GM12891 (cell line): Measurements from ENCODE around the gene TOR1B.

Experiments
- PAX5 ChIP-seq: IDR thresholded peaks from 2 replicates; pipeline ENCODE4 v1.6.1; 2011; ENCODE audit warnings: low read length, moderate library complexity, mild to moderate bottlenecking; ENCODE audit not compliant: insufficient read depth, severe bottlenecking
- POLR2A ChIP-seq: IDR thresholded peaks from 2 replicates; pipeline ENCODE4 v1.6.1; 2011; ENCODE audit warnings: low read depth, low read length, control low read depth
- POLR2AphosphoS5 ChIP-seq: IDR thresholded peaks from 2 replicates; pipeline ENCODE4 v1.6.1; 2011; ENCODE audit warnings: low read depth, low read length, control low read depth
- POU2F2 ChIP-seq: IDR thresholded peaks from 2 replicates; pipeline ENCODE4 v1.6.1; 2011; ENCODE audit warnings: low read depth, mild to moderate bottlenecking, control low read depth, low read length, moderate library complexity
- SPI1 ChIP-seq: IDR thresholded peaks from 2 replicates; pipeline ENCODE4 v1.6.1; 2011; ENCODE audit warnings: low read depth, low read length, control low read depth
- TAF1 ChIP-seq: IDR thresholded peaks from 2 replicates; pipeline ENCODE4 v1.6.1; 2011; ENCODE audit warnings: low read depth, low read length, control low read depth

- TF ChIP-seq POLR2A = no peak
- TF ChIP-seq POLR2AphosphoS5 = no peak
- TF ChIP-seq TAF1 = no peak
- TF ChIP-seq SPI1 = no peak
- TF ChIP-seq PAX5 = no peak
- no peak for TF ChIP-seq POU2F2
Observed at GRCh38 chr9:129781131-129781530, 21.9 kb upstream of the TOR1B start.
